Activated CD4-positive, CD25-positive, alpha-beta regulatory T cell treated with anti-CD3 and anti-CD28 coated beads, Interleukin-2, amount 50 U/mL, for 24 hours (primary cell): Measurements from ENCODE around the gene LAMC1.
A peak's percentile ranks its signal among the peaks of the same experiment; 100 is the strongest.

ENCODE experiments used
- ATAC-seq, 2 donors: fragments of 150-1000 bp; cut with Tn5 transposase; one replicate each; pipeline ENCODE4 v1.10.0; 2021; ENCODE audit warnings: mild to moderate bottlenecking in 1 of 2, moderate library complexity in 1 of 2

LAMC1 gene

GRCh38 chr1:183021405-183022201 is 1.6 kb upstream of the LAMC1 start:
- ATAC-seq = no peak

GRCh38 chr1:183022202-183023145 is 746 bp upstream of the LAMC1 start:
- ATAC-seq = peak; percentile 58 to 64

GRCh38 chr1:183023601-183024316 is 539 bp downstream of the LAMC1 start:
- ATAC-seq = peak; percentile 68 to 69

GRCh38 chr1:183024317-183025009 is 1.2 kb downstream of the LAMC1 start:
- ATAC-seq = no peak

GRCh38 chr1:183025010-183025337 is 1.8 kb downstream of the LAMC1 start:
- ATAC-seq = no peak

GRCh38 chr1:183025782-183026774 is 2.9 kb downstream of the LAMC1 start:
- ATAC-seq = no peak

- no peak for ATAC-seq
Observed at GRCh38 chr1:183027031-183027430, 3.8 kb downstream of the LAMC1 start.

- ATAC-seq = no peak
Observed at GRCh38 chr1:183027791-183028190, 4.6 kb downstream of the LAMC1 start.

- ATAC-seq = no peak
Observed at GRCh38 chr1:183029591-183030000, 6.4 kb downstream of the LAMC1 start.

- no peak for ATAC-seq
Observed at GRCh38 chr1:183030053-183030452, 6.8 kb downstream of the LAMC1 start.

- peak; percentile 36 to 60 for ATAC-seq
Observed at GRCh38 chr1:183032122-183032921, 9.1 kb downstream of the LAMC1 start.

- peak; percentile 28 to 43 for ATAC-seq
Observed at GRCh38 chr1:183033205-183033604, 10.0 kb downstream of the LAMC1 start.

- ATAC-seq = no peak
Observed at GRCh38 chr1:183034682-183035081, 11.5 kb downstream of the LAMC1 start.

GRCh38 chr1:183038333-183038866 is 15.2 kb downstream of the LAMC1 start:
- ATAC-seq = no peak

GRCh38 chr1:183038913-183039312 is 15.7 kb downstream of the LAMC1 start:
- ATAC-seq = no peak

GRCh38 chr1:183039330-183039729 is 16.1 kb downstream of the LAMC1 start:
- no peak for ATAC-seq

GRCh38 chr1:183039985-183040447 is 16.8 kb downstream of the LAMC1 start:
- ATAC-seq = no peak

GRCh38 chr1:183040547-183040971 is 17.3 kb downstream of the LAMC1 start:
- ATAC-seq = no peak

- no peak for ATAC-seq
Observed at GRCh38 chr1:183043254-183043653, 20.0 kb downstream of the LAMC1 start.
